Measurements from ENCODE around the gene SMOC1. TPM values are rescaled to one million over a fixed set of nuclear protein-coding genes. Genes with fewer than 3 reads are reported as not detected.

Gene SMOC1
- total RNA-seq, 1 donor from 2014 or later = 23.3 TPM

- DNase-seq (ENCODE audit: low spot score) = no peak
These were observed 59.5 kb downstream of the SMOC1 start for GRCh38 chr14:69938751-69939150.

- DNase-seq (ENCODE audit: low spot score) = no peak
These were observed 62.8 kb downstream of the SMOC1 start for GRCh38 chr14:69941768-69942742.

GRCh38 chr14:69943084-69943780 is 64.0 kb downstream of the SMOC1 start:
- no peak for DNase-seq (ENCODE audit: low spot score)

- no peak for DNase-seq (ENCODE audit: low spot score)
These were observed 66.1 kb downstream of the SMOC1 start for GRCh38 chr14:69945347-69945746.

GRCh38 chr14:69945912-69946311 is 66.7 kb downstream of the SMOC1 start:
- no peak for DNase-seq (ENCODE audit: low spot score)

- no peak for DNase-seq (ENCODE audit: low spot score)
These were observed 69.1 kb downstream of the SMOC1 start for GRCh38 chr14:69948351-69948750.

GRCh38 chr14:69951263-69951662 is 72.0 kb downstream of the SMOC1 start:
- DNase-seq (ENCODE audit: low spot score) = no peak

GRCh38 chr14:69951935-69952334 is 72.7 kb downstream of the SMOC1 start:
- DNase-seq (ENCODE audit: low spot score) = no peak

- DNase-seq (ENCODE audit: low spot score) = no peak
These were observed 74.2 kb downstream of the SMOC1 start for GRCh38 chr14:69953266-69953915.

- DNase-seq (ENCODE audit: low spot score) = no peak
These were observed 76.9 kb downstream of the SMOC1 start for GRCh38 chr14:69955855-69956845.

- DNase-seq (ENCODE audit: low spot score) = no peak
These were observed 77.8 kb downstream of the SMOC1 start for GRCh38 chr14:69956970-69957369.

GRCh38 chr14:69957986-69958385 is 78.8 kb downstream of the SMOC1 start:
- no peak for DNase-seq (ENCODE audit: low spot score)

- DNase-seq (ENCODE audit: low spot score) = no peak
These were observed 79.9 kb downstream of the SMOC1 start for GRCh38 chr14:69959136-69959535.

- no peak for DNase-seq (ENCODE audit: low spot score)
These were observed 81.1 kb downstream of the SMOC1 start for GRCh38 chr14:69960296-69960695.

GRCh38 chr14:69963966-69964365 is 84.8 kb downstream of the SMOC1 start:
- DNase-seq (ENCODE audit: low spot score) = no peak

- no peak for DNase-seq (ENCODE audit: low spot score)
These were observed 85.6 kb downstream of the SMOC1 start for GRCh38 chr14:69964841-69965240.

GRCh38 chr14:69968132-69968531 is 88.9 kb downstream of the SMOC1 start:
- no peak for DNase-seq (ENCODE audit: low spot score)

GRCh38 chr14:69968681-69969080 is 89.5 kb downstream of the SMOC1 start:
- no peak for DNase-seq (ENCODE audit: low spot score)

GRCh38 chr14:69972755-69973154 is 93.5 kb downstream of the SMOC1 start:
- DNase-seq (ENCODE audit: low spot score) = no peak

- no peak for DNase-seq (ENCODE audit: low spot score)
These were observed 94.6 kb downstream of the SMOC1 start for GRCh38 chr14:69973846-69974245.

GRCh38 chr14:69979882-69980281 is 100.7 kb downstream of the SMOC1 start:
- no peak for DNase-seq (ENCODE audit: low spot score)
